ENCODE measurements around the gene ASCL4. TPM values are rescaled to one million over a fixed set of nuclear protein-coding genes. Genes with fewer than 3 reads are reported as not detected.

ASCL4 gene
- total RNA-seq, 2 experiments from 2014 or later = not detected

- Histone ChIP-seq H4K20me1 (ENCODE audit: insufficient read depth, low read length) (no peaks in the 10 kb centered on the region), H3K4me2 (ENCODE audit: low read length) (peak overlapping the region; percentile 11), H3K36me3 (ENCODE audit: insufficient read depth, low read length) (no peaks in the 10 kb centered on the region), H3K79me2 (ENCODE audit: insufficient read depth, low read depth, low read length) (no peaks in the 10 kb centered on the region), H2AFZ (ENCODE audit: low read length) (peak overlapping the region; percentile 16; the same call in 1 of the 2 replicates), H3K9me3 (ENCODE audit: low read length) (no peaks in the 10 kb centered on the region), H3K4me1 (ENCODE audit: insufficient read depth, low read length, poor library complexity, severe bottlenecking) (peaks cover 31% of the 10 kb centered on the region), H3K4me3 (ENCODE audit: low read depth, low read length, poor library complexity, severe bottlenecking) (no peak overlapping the region), H3K27ac (ENCODE audit: low read depth, low read length, poor library complexity, severe bottlenecking) (no peak overlapping the region), H3K9me2 (ENCODE audit: insufficient read depth, low read length) (no peaks in the 10 kb centered on the region)
- ChIA-PET POLR2A (interaction anchor here (0.6 to 1.0 kb wide), 5 partner anchors 17 to 104 kb away, joined by 3 to 6 read pairs (median 3); no protein-coding TSS in a partner anchor), CTCF (ENCODE audit: unreplicated experiment) (no interaction called here)
- DNase-seq (ENCODE audit: low spot score) = peak; percentile 6
- BruUV-seq (replicated peaks) = no TSS peak
- intact Hi-C loops (cut with micrococcal nuclease; ENCODE audit: unreplicated experiment) = no loop called here
- TF ChIP-seq EZH2phosphoT487 (IDR thresholded peaks at IDR 0.05; ENCODE audit: borderline replicate concordance, low read depth, low read length) (no peak), CTCF (conservative IDR thresholded peaks at IDR 0.05; ENCODE audit: low read length) (no peak)
Observed at GRCh38 chr12:107779077-107779831, 4.8 kb downstream of the ASCL4 start.

GRCh38 chr12:107780298-107780697 is 5.8 kb downstream of the ASCL4 start:
- intact Hi-C loops (cut with micrococcal nuclease; ENCODE audit: unreplicated experiment) = no loop called here
- H3K4me1 ChIP-seq (ENCODE audit: insufficient read depth, low read length, poor library complexity, severe bottlenecking) = peaks cover 38% of the 10 kb centered on the region
- H2AFZ ChIP-seq (ENCODE audit: low read length) = no peak overlapping the region
- H3K27ac ChIP-seq (ENCODE audit: low read depth, low read length, poor library complexity, severe bottlenecking) = no peak overlapping the region
- H3K9me3 ChIP-seq (ENCODE audit: low read length) = no peaks in the 10 kb centered on the region
- no TSS peak for BruUV-seq (replicated peaks)
- no peak overlapping the region for H3K4me3 ChIP-seq (ENCODE audit: low read depth, low read length, poor library complexity, severe bottlenecking)
- no peak for TF ChIP-seq CTCF (conservative IDR thresholded peaks at IDR 0.05; ENCODE audit: low read length)
- TF ChIP-seq EZH2phosphoT487 (IDR thresholded peaks at IDR 0.05; ENCODE audit: borderline replicate concordance, low read depth, low read length) = no peak
- no peak overlapping the region for H3K4me2 ChIP-seq (ENCODE audit: low read length)
- H3K36me3 ChIP-seq (ENCODE audit: insufficient read depth, low read length) = no peaks in the 10 kb centered on the region
- no peaks in the 10 kb centered on the region for H3K79me2 ChIP-seq (ENCODE audit: insufficient read depth, low read depth, low read length)
- DNase-seq (ENCODE audit: low spot score) = no peak
- H4K20me1 ChIP-seq (ENCODE audit: insufficient read depth, low read length) = no peaks in the 10 kb centered on the region
- H3K9me2 ChIP-seq (ENCODE audit: insufficient read depth, low read length) = no peaks in the 10 kb centered on the region
- ChIA-PET CTCF (ENCODE audit: unreplicated experiment) (no interaction called here), POLR2A (interaction anchor here (0.8 kb wide), 1 partner anchor 23 kb away, joined by 3 read pairs; no protein-coding TSS in a partner anchor)

- H3K4me3 ChIP-seq (ENCODE audit: low read depth, low read length, poor library complexity, severe bottlenecking) = no peak overlapping the region
- no TSS peak for BruUV-seq (replicated peaks)
- TF ChIP-seq CTCF (conservative IDR thresholded peaks at IDR 0.05; ENCODE audit: low read length) = no peak
- no peak for TF ChIP-seq EZH2phosphoT487 (IDR thresholded peaks at IDR 0.05; ENCODE audit: borderline replicate concordance, low read depth, low read length)
- no peak for DNase-seq (ENCODE audit: low spot score)
- H3K27ac ChIP-seq (ENCODE audit: low read depth, low read length, poor library complexity, severe bottlenecking) = no peak overlapping the region
- no peaks in the 10 kb centered on the region for H3K9me3 ChIP-seq (ENCODE audit: low read length)
- no peaks in the 10 kb centered on the region for H3K36me3 ChIP-seq (ENCODE audit: insufficient read depth, low read length)
- intact Hi-C loops (cut with micrococcal nuclease; ENCODE audit: unreplicated experiment) = no loop called here
- H3K9me2 ChIP-seq (ENCODE audit: insufficient read depth, low read length) = no peaks in the 10 kb centered on the region
- CTCF ChIA-PET (ENCODE audit: unreplicated experiment) = no interaction called here
- H3K79me2 ChIP-seq (ENCODE audit: insufficient read depth, low read depth, low read length) = no peaks in the 10 kb centered on the region
- POLR2A ChIA-PET = interaction anchor here (1.1 kb wide), 1 partner anchor 12 kb away, joined by 4 read pairs; no protein-coding TSS in a partner anchor
- no peak overlapping the region for H2AFZ ChIP-seq (ENCODE audit: low read length)
- no peak overlapping the region for H3K4me2 ChIP-seq (ENCODE audit: low read length)
- H3K4me1 ChIP-seq (ENCODE audit: insufficient read depth, low read length, poor library complexity, severe bottlenecking) = peaks cover 38% of the 10 kb centered on the region
- no peaks in the 10 kb centered on the region for H4K20me1 ChIP-seq (ENCODE audit: insufficient read depth, low read length)
Observed at GRCh38 chr12:107782067-107782466, 7.6 kb downstream of the ASCL4 start.

All from OCI-LY7 (cell line).